Stimulated activated CD8-positive, alpha-beta memory T cell treated with anti-CD3 and anti-CD28 coated beads, Interleukin-2, amount 100 ng/mL, for 48 hours (primary cell): ENCODE data around the gene HMG20B.
"Not testable (repeated sequence)": the region's sequence is repeated elsewhere in the genome, so short reads cannot be mapped to it uniquely, and the experiment has no call there.

ENCODE experiments used
- DNase-seq, 2 donors: peaks; one replicate each; pipeline ENCODE4 v3.0.0-alpha.2; 2020; ENCODE audit warnings: low read depth in 2 of 2

Gene HMG20B

DNA sequence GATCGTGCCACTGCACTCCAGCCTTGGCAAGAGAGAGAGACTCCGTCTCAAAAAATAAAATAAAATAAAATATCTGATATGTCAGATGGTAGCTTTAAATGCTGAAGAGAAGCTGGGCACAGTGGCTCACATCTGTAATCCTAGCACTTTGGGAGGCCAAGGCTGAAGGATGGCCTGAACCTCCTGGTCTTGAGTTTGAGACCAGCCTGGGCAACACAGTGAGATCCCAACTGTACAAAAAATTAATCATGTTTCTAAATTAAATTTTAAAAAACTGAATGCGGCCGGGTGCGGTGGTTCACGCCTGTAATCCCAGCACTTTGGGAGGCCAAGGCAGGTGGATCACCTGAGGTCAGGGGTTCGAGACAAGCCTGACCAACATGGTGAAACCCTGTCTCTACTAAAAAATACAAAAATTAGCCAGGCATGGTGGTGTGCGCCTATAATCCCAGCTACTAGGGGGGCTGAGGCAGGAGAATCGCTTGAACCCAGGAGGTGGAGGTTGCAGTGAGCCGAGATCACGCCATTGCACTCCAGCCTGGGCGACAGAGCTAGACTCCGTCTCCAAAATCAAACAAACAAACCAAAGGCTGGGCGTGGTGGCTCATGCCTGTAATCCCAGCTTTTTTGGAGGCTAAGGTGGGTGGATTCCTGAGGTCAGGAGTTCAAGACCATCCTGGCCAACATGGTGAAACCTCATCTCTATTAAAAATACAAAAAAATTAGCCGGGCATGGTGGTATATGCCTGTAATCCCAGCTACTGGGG, 11.5 kb downstream of the HMG20B start:
- DNase-seq, result not testable (repeated sequence)

DNA sequence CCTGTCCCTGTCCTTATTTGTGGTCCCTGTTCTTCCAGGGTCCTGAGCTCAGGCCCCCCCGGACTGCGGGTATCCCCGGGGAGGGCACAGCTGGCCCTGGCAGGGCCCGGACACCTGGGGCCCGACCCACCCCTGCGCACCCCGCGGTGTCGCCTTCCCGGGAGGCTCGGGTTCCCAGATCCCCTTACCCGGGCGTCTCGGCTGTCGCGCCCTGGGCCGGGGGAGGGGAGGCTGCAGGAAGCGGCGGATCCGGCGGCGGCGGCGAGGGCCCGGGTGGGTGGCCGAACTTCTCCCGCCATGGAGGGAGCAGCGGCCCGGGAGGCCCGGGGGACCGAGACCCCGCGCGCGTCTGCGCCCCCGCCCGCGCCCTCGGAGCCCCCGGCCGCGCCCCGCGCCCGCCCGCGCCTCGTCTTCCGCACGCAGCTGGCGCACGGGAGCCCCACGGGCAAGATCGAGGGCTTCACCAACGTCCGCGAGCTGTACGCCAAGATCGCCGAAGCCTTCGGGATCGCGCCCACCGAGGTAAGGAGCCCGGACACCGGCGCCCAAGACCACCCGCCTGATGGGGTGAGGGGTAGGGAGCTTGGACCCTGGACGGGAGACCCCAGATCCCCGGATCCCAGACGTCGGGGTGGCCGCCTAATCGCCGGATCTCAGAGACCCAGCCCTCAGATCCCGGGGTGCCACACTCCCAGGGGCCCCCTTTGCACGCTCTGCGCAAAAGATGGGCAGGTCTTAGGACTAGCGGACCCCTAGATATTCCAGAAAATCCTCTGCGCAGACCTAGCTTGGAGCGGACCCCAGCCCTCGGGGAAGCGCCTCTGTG, 12.8 kb downstream of the HMG20B start, which contains the start of gene GIPC3:
Gene GIPC3, plus strand, starts transcription at position 178 of the 826 bp plus-strand sequence. Its CDS starts 120 bp downstream, at position 298.
- no peak for DNase-seq

DNA sequence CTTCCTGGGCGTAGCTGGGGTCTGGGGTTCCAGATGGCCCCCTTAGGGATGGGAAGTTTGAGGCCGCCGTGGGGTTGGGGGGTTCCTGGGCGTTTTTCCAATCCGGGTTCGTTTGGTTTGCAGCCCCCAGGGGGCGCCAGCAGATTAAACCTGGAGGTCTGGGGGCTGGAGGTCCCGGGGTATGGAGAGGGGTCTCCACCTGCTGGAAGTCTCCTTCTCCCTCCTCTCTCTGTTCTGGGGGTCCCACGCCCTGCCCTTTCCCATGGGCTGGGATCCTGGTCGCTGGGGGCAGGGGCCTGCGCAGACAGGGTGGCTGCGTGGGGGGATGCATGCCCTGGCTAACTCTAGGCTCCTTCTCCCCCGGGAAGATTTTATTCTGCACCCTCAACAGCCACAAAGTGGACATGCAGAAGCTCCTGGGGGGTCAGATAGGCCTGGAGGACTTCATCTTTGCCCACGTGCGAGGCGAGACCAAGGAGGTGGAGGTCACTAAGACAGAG, 13.4 kb downstream of the HMG20B start:
- peak in 1 of 2 donors; percentile 41 for DNase-seq

DNA sequence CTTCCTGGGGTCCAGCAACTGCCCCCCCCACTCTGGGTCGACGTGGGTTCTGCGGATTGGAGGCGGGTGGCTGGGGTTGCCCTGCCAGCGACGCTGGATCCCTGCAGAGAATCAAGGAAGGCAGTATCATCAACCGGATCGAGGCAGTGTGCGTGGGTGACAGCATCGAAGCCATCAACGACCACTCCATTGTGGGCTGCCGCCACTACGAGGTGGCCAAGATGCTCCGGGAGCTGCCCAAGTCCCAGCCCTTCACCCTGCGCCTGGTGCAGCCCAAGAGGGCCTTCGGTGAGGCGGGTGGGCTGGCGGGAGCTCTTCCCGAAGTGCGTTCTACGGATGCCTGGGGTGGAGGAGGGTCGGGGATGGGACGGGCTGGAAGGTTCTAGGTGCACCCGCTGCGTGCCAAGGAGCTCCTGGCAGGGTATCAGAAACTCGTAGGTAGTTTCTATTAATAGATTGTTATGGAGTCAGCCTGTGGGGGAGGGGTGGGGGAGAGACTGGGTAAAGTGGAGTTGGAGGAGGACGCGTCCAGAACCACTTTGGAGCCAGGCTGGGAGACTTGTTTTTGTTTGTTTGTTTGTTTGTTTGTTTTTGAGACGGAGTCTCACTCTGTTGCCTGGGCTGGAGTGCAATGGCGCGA, 14.1 kb downstream of the HMG20B start:
- no peak for DNase-seq

DNA sequence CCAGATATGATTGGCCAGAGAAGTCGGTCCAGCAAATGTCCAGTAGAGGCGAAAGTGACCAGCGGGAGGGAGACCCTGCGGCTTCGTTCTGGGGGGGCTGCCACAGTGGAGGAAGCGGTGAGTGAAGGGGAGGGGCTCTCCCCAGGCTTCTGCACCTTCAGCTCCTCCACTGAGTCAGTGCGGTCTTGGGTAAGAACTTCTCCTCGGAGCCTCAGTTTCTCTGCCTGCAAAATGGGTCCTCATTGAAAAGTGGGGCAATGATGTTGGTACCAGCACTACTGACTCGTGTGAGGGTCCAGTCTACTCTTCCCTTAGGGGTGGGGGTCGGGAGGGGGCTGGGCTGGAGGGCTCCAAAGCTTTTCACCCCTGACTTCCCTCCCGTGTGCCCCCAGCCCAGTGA, 16.7 kb downstream of the HMG20B start:
- DNase-seq, result no peak

DNA sequence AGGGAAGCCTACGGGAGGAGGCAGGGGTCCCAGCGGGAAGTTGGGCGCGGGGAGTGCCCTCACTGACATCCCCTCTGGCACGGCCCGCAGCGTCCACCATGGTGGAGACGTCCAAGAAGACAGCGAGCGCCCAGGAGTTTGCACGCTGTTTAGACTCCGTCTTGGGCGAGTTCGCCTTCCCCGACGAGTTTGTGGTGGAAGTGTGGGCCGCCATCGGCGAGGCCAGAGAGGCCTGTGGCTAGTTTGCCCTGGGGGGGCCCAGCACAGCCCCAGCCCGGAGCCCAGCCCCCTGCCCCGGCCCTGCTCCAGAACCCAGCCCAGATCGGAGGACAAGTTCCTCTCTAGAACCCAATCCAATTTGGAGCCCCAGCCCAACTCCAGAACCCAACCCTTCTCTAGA, 17.2 kb downstream of the HMG20B start:
- DNase-seq, result no peak

DNA sequence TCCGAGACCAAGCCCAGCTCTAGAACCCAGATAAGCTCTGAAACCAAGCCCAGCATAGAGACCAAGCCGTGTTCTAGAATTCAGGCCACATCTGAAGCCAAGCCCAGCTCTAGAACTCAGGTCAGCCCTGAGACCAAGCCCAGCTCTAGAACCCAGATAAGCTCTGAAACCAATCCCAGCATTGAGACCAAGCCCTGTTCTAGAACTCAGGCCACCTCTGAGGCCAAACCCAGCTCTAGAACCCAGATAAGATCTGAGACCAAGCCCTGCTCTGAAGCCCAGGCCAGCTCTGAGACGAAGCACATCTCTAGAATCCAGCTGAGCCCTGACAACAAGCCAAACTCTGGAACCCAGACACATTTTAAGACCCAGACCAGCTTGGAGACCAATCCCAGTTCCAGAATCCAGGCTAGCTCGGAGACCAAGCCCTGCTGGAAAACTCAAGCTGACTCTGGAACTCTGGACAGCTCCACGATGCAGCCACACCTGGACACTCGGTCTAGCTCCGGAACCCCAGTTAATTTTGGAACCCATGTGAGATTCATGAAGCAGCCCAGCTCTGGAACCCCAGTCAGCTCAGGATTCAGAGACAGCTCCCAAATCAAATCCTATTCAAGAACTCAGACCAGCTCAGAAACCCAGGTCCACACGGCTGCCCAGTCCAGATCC, 18.4 kb downstream of the HMG20B start:
- no peak for DNase-seq

DNA sequence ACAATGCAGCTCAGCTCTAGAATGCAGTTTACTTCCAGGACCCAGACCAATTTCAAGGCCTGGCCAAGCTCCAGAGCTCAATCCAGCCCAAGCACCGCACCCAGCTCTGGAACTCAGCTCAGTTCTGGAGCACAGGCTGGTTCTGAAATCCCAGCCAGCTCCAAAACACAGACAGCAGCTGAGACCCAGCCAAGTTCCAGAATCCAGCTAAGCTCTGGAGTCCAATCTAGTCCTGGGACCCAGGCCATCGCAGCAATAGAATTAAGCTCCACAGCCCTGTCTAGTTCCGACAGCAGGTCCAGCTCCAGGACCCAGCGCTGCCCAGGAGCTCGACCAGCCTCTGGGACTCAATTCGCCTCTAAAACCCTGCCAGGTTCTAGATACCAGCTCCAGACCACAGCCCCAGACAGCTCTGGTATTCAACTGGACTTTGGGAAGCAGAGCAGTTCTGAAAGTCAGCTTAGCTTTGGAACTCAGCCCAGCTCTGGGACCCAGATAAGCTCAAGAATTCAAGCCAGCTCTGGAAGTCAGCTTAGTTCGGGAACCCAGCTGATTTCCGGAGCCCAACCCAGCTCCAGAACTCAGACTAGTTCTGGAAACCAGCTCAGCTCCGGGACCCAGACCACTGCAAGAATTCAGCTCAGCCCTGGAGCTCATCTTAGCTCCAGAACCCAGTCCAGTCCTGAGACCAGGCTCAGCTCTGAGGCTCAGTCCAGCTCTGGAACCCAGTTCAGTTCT, 19.3 kb downstream of the HMG20B start:
- no peak for DNase-seq

DNA sequence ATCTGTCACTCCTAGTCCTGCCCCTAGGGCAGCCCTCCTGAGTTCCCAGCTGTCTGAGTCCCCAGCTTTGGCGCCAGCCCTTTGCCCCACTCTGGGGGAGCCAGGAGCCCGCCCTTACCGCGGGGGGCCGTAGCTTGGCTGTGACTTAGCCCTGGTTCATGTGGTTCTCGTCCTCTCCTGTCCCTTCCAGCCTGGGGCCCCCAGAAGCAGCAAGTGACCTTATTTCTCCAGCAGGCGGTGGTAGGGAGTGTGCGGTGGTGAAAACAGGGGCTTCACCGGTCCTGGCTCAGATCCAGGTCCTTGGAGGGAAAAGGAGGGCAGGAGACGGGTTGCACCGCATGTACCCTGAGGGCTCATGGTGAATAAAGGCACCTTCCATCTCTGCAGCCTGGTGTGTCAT, 20.4 kb downstream of the HMG20B start:
- no peak for DNase-seq

DNA sequence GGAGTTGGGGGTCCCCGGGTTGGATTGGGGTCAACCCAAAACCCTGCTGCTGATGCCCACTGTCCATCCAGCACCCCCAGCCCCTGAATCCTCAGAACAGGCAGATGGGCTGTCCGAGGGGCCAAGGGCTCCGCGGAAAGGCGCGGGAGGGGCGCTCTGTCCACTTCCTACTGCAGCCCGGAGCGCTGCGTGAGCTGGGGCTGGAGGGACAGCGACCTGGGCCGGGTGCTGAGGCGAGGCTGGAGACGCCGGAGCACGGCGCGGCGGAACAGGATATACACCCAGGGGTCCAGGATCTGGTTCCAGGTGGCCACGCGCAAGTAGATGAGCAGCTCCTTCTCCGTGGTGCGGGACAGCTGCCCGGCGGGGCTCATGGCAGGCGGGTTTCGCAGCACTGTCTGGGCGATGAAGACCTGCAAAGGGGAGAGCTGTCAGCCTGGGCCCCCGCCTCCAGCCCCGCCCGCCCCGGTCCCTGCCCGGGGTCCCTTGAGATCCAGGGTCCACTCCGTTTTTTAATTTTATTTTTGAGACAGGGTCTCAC, 22.8 kb downstream of the HMG20B start:
- no peak for DNase-seq

DNA sequence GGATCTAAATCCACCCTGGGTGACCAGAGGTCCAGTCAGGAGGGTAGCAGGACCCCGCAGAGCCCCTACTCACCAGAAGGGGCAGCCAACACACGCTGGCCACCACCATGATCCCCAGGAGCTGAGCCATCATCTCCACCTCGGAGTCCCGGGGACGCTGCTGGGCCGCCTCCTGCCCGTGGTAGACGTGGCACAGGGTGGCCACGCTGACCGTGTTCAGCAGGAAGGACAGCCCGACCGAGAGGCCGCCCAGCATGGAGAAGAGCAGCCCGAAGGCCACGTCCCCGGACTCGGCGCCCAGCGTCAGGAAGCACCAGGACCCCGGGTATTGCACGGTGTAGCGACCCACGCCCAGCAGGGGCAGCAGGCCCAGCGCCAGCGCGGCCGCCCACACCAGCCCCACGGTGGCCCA, 27.0 kb downstream of the HMG20B start:
- no peak for DNase-seq

DNA sequence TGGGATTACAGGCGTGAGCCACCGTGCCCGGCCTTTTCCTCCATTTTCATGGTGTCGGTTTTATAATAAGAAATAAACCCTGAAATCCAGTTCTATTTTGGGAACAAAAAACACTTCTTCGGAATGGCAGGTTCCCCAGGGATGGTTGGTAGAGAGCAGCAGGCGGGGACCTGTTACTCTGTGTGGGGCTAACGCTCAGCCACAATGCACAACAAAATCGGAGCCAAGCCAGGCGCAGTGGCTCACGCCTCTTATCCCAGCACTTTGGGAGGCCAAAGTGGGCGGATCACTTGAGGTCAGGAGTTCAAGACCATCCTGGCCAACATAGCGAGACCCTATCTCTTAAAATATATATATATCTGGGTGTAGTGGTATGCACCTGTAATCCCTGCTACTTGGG, 28.3 kb downstream of the HMG20B start:
- DNase-seq, result no peak

DNA sequence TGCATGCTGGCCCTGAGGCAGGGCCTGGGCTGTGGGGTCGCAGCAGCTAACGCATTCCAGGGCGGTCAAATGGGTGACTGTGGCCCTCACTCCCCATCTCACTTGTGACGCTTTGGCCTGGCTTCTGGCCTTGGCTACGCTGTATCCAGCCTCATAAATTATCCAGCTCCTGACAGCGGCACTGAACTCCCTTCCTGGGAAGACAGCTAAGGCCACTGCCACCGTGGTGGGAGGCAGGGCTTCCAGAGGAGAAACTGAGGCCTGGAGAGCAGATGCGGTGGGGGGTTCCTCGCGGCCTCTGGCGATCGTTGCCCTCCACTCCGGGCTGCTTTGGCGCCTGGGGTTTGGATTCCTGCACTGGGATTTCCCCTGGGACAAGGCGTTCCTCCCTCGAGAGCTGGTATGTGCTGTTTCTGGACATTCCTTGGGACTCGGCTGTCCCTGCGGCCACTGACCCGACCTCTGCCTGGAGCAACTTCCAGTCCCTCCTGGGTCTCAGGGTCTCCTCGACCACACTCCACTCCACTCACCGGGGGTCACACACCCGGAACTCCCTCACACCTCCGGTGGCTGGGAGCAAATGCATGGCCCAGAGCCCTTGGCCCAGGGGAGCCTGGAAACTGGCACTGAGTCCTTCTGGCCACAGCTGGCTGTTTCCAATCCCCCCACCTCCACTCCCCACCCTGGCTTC, 30.5 kb downstream of the HMG20B start:
- DNase-seq, result no peak

DNA sequence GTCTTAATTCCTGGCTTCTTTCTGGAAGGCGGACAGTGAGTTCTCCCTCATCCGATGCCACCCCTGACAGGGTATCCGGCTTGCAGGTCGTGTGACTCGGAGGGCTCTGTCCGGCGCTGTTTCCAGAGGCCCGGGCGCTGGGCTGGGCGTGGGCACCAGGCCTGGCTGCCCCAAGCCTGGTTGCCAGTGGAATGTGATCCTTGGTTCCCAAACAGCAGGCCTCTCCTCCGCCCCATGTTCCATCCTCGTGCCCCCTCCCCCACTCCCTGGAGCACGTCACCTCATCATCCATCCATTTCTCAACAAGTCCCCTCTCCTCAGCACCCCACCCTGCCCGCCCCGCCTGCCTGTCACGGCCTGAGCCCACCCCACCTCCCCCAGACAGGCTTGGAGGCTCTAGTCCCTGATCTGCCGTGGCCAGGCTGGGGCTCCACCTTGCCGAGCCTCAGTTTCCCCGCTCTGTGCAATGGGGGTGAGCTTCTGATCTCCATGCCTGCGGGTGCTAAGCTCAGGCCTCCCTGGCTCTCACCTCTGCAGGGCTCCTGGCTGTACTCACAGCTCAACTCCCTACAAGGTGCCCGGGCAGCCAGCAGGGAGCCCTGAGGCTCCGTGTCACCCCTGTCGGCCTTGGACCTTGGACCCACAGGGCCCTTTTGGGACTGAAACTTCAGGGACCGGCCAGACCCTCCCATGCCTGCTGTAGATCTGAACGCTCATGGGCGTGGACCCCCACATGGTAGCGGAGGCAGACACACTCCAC, 31.7 kb downstream of the HMG20B start:
- DNase-seq, result no peak

DNA sequence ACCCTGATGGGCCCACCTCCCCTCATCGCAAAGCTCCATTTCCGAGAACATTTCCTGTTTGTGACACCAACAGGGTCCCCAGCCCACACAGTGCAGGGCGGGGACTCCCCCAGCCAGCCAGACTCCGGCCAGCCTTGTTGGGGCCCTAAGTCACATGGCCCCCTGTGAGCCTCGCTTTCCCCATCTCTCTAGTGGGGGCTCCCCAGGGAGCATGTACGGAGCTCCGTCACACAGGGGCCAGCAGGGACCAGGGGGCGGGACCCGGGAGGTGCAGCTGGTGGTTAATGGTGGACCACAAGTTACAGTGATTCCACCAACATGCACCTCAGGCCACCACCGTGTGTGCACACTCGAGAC, 32.2 kb downstream of the HMG20B start:
- no peak for DNase-seq

DNA sequence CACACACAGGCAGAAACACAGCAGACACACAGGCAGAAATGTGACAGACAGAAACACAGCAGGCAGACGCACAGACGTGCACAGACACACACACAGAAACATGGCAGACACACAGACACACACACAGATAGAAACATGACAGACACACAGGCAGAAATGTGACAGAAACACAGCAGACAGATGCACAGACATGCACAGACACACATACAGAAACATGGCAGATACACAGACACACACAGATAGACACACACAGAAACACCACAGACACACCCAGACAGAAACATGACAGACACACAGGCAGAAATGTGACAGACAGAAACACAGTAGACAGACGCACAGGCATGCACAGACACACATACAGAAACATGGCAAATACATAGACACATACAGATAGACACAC, 32.6 kb downstream of the HMG20B start:
- no peak for DNase-seq

DNA sequence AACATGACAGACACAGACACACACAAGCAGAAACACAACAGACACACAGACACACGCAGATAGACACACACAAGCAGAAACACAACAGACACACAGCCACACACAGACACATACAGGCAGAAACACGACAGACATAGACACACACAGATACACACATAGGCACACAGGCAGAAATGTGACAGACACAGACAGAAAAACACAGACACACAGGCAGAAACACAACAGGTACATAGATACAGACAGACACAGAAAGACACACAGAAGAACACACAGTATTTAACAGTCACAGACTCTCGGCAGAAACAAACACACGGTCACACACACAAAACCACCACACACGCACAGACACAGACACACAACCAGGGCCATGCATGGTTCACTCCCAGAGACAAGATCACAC, 33.0 kb downstream of the HMG20B start:
- no peak for DNase-seq

DNA sequence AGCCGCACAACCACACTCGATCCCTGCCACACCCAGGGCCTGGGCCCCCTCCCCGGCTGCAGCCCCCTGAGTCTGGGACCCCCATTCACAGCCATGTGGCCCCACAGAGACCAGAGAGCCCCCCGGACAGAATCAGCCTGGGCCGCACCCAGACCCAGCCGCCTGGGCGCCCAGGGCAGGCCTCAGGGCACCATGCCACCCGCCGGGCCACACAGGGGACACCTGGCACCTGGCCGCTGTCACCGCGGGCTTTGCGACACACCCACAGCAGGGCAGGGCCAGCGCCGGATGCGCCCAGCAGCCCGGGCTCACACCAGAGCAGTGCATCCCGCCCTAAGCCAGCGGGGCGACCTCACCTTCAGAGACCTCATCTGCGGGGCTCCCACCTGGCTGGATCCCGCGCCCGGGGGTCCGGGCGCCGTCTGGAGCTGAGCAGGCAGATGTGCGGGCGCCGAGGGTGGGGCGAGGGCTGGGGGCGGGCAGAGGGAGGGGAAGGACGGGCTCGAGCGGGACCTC, 33.5 kb downstream of the HMG20B start:
- DNase-seq, result no peak

DNA sequence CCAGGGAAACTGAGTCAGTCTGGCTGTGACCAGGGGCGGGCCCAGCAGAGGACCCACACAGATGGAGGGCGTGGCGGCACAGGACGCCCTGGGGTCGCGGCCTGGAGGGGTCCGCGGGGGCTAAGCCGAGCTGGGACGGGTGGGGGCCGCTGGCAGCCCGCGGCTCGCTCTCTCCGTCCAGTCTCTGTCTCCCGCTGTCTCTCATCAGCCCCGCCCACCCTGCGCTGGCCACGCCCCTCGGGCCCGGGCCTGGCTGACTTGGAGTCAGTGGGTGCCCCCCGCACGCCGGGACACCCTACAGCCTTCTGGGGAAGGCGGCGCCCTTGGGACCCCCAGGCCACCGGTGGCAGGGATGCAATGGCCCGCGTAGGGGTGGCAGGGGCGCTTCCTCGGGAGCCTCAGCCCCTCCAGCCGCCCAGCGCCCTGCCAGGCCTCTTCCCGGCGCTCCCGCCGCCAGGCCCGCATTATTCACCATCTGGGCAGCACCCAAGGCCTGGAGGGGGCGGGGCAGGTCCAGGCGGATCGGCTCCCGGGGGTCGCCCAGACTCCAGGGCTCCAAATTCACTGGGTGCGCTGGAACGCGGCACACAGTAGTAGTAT, 34.0 kb downstream of the HMG20B start, which contains the start of gene TBXA2R:
Gene TBXA2R, minus strand, starts transcription at position 186 of the 600 bp plus-strand sequence. CDS start 6,241 bp downstream, outside the sequence.
- peak; percentile 62 to 66 for DNase-seq
